ENCODE measurements around the gene STK24. TPM values are rescaled to one million over a fixed set of nuclear protein-coding genes. Genes with fewer than 3 reads are reported as not detected.

Gene STK24
- polyA plus RNA-seq, 3 donors, result 14.2 to 59.8 (median 28.9) TPM

- WGBS (ENCODE audit: insufficient coverage), result 33% methylated on average over 5 of the region's 12 CpGs
- Histone ChIP-seq H3K9ac (ENCODE audit: insufficient read depth, low read length, poor library complexity, severe bottlenecking) (peak overlapping the region; percentile 96), H3K4me1 (ENCODE audit: control insufficient read depth in 1 of 2, insufficient read depth in 2 of 2, low read length in 2 of 2) (peaks cover 37 to 52% of the 10 kb centered on the region in 2 donors), H3K79me2 (ENCODE audit: insufficient read depth, low read length) (peaks cover 74% of the 10 kb centered on the region), H3K4me2 (replicated peaks; ENCODE audit: extremely low read depth, low read length, poor library complexity, severe bottlenecking) (peak overlapping the region; percentile 84), H3K9me3 (replicated peaks in 1 of 2; ENCODE audit: control insufficient read depth in 1 of 2, insufficient read depth in 1 of 2, low read length in 2 of 2) (no peaks in the 10 kb centered on the region), H3K4me3 (replicated peaks in 1 of 3; ENCODE audit: low read depth in 2 of 3, low read length in 3 of 3) (peak overlapping the region; percentile 69 to 89 (median 89)), H2AFZ (ENCODE audit: insufficient read depth, low read depth, low read length, poor library complexity, severe bottlenecking) (peak overlapping the region; percentile 32), H3K27me3 (ENCODE audit: control insufficient read depth in 2 of 2, insufficient read depth in 2 of 2, low read length in 2 of 2) (no peaks in the 10 kb centered on the region), H3K36me3 (replicated peaks in 1 of 2; ENCODE audit: control insufficient read depth in 1 of 2, insufficient read depth in 2 of 2, low read length in 2 of 2) (no peaks in the 10 kb centered on the region), H4K20me1 (ENCODE audit: insufficient read depth, low read length) (peaks cover 60% of the 10 kb centered on the region), H3K27ac (ENCODE audit: low read depth in 1 of 2, low read length in 2 of 2) (peak overlapping the region; percentile 29 to 89)
- peak overlapping the region; percentile 18 to 92 (median 80) for H3K27ac Mint-ChIP-seq
- DNase-seq, result no peak
- TF ChIP-seq CTCF (IDR thresholded peaks at IDR 0.05), result no peak
- peak overlapping the region; percentile 85 to 91 for H3K4me3 Mint-ChIP-seq
- no peaks in the 10 kb centered on the region for H3K9me3 Mint-ChIP-seq
- peaks cover 5 to 9% of the 10 kb centered on the region in 2 donors for H3K36me3 Mint-ChIP-seq
- intact Hi-C loops (cut with micrococcal nuclease), result loop anchor here in 1 of 2 donors (5.0 to 10.0 kb wide), 3 partner anchors 33 to 650 kb away; no protein-coding TSS in a partner anchor
- peaks cover 59% of the 10 kb centered on the region for H3K4me1 Mint-ChIP-seq
- peaks cover 0 to 1% (median 0%) of the 10 kb centered on the region in 3 donors for H3K27me3 Mint-ChIP-seq (ENCODE audit: low read depth in 3 of 3)
Measured at GRCh38 chr13:98575009-98575903, 1.7 kb downstream of the STK24 start.

GRCh38 chr13:98571955-98572662 lies 4.8 kb downstream of the STK24 start:
- Histone ChIP-seq H4K20me1 (ENCODE audit: insufficient read depth, low read length) (peaks cover 90% of the 10 kb centered on the region), H3K27ac (ENCODE audit: low read depth in 1 of 2, low read length in 2 of 2) (peak overlapping the region in 1 of 2 donors; percentile 89), H2AFZ (ENCODE audit: insufficient read depth, low read depth, low read length, poor library complexity, severe bottlenecking) (no peak overlapping the region), H3K4me1 (ENCODE audit: control insufficient read depth in 1 of 2, insufficient read depth in 2 of 2, low read length in 2 of 2) (peaks cover 51 to 68% of the 10 kb centered on the region in 2 donors), H3K9ac (ENCODE audit: insufficient read depth, low read length, poor library complexity, severe bottlenecking) (no peak overlapping the region), H3K79me2 (ENCODE audit: insufficient read depth, low read length) (peaks cover 95% of the 10 kb centered on the region), H3K36me3 (replicated peaks in 1 of 2; ENCODE audit: control insufficient read depth in 1 of 2, insufficient read depth in 2 of 2, low read length in 2 of 2) (no peaks in the 10 kb centered on the region), H3K9me3 (replicated peaks in 1 of 2; ENCODE audit: control insufficient read depth in 1 of 2, insufficient read depth in 1 of 2, low read length in 2 of 2) (no peaks in the 10 kb centered on the region), H3K4me3 (replicated peaks in 1 of 3; ENCODE audit: low read depth in 2 of 3, low read length in 3 of 3) (no peak overlapping the region), H3K4me2 (replicated peaks; ENCODE audit: extremely low read depth, low read length, poor library complexity, severe bottlenecking) (no peak overlapping the region), H3K27me3 (ENCODE audit: control insufficient read depth in 2 of 2, insufficient read depth in 2 of 2, low read length in 2 of 2) (no peaks in the 10 kb centered on the region)
- no peak for DNase-seq
- Mint-ChIP-seq H3K4me3 (no peak overlapping the region), H3K27me3 (ENCODE audit: low read depth in 3 of 3) (peaks cover 0 to 1% (median 0%) of the 10 kb centered on the region in 3 donors), H3K4me1 (peaks cover 78% of the 10 kb centered on the region), H3K36me3 (peaks cover 8 to 18% of the 10 kb centered on the region in 2 donors), H3K9me3 (no peaks in the 10 kb centered on the region), H3K27ac (peak overlapping the region in 6 of 7 donors; percentile 34 to 95 (median 72))
- 92% methylated on average over 10 of the region's 11 CpGs for WGBS (ENCODE audit: insufficient coverage)
- intact Hi-C loops (cut with micrococcal nuclease), result loop anchor here in 1 of 2 donors (5.0 to 10.0 kb wide), 2 partner anchors 65 to 653 kb away; no protein-coding TSS in a partner anchor
- no peak for TF ChIP-seq CTCF (IDR thresholded peaks at IDR 0.05)
